ENCODE results near the gene DLG5.

GRCh38 chr10:77774940-77775391 lies 151.6 kb downstream of the DLG5 start:
- TF ChIP-seq E2F1 (CRISPR knock-in tag; IDR thresholded peaks at IDR 0.05), result no peak
- TF ChIP-seq REST (IDR thresholded peaks at IDR 0.05; ENCODE audit: borderline replicate concordance), result no peak
- TF ChIP-seq REST (CRISPR knock-in tag; IDR thresholded peaks at IDR 0.05; ENCODE audit: low read depth), result no peak
- no peak for TF ChIP-seq ADNP (tag; IDR thresholded peaks at IDR 0.05)
- no peak for TF ChIP-seq THRAP3 (IDR thresholded peaks at IDR 0.05; ENCODE audit: borderline replicate concordance)
